Adrenal gland (tissue), 5 donors: Measurements from ENCODE around the gene MAN2B2.

ENCODE experiments used
- POLR2A ChIP-seq, 2 donors: fragments of 450-650 bp; IDR thresholded peaks; one replicate each; pipeline ENCODE4 v1.6.1; 2017; ENCODE audit warnings: antibody characterized with exemption in 2 of 2, mild to moderate bottlenecking in 2 of 2, moderate library complexity in 1 of 2
- TF ChIP-seq, protein P1 (sequence below), 6 experiments: fragments of 450-650 bp in 4 of 6; fragments of 200-600 bp in 2 of 6; sonication (generic) in 1 of 6; IDR thresholded peaks; 1 replicate in 5 of 6; 2 replicates in 1 of 6; pipeline versions ENCODE4 v1.5.1 to v1.8.0; 2016 to 2021; ENCODE audit warnings: antibody characterized with exemption in 6 of 6, mild to moderate bottlenecking in 2 of 6, moderate library complexity in 1 of 6
- donor health status: DM: no; HTN: no; CAD: no.

DNA sequence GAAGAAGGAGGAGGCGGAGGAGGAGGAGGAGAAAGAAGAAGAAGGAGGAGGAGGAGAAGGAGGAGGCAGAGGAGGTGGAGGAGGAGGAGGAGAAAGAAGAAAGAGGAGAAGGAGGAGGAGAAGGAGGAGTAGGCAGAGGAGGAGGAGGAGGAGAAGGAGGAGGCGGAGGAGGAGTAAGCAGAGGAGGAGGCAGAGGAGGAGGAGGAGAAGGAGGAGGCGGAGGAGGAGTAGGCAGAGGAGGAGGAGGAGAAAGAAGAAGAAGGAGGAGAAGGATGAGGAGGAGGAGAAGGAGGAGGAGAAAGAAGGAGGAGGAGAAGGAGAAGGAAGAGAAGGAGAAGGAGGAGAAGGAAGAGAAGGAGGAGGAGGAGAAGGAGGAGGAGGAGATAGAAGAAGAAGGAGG lies 85.4 kb downstream of the MAN2B2 start:
- TF ChIP-seq POLR2A (IDR thresholded peaks at IDR 0.05): no peak
- TF ChIP-seq, protein P1, sequence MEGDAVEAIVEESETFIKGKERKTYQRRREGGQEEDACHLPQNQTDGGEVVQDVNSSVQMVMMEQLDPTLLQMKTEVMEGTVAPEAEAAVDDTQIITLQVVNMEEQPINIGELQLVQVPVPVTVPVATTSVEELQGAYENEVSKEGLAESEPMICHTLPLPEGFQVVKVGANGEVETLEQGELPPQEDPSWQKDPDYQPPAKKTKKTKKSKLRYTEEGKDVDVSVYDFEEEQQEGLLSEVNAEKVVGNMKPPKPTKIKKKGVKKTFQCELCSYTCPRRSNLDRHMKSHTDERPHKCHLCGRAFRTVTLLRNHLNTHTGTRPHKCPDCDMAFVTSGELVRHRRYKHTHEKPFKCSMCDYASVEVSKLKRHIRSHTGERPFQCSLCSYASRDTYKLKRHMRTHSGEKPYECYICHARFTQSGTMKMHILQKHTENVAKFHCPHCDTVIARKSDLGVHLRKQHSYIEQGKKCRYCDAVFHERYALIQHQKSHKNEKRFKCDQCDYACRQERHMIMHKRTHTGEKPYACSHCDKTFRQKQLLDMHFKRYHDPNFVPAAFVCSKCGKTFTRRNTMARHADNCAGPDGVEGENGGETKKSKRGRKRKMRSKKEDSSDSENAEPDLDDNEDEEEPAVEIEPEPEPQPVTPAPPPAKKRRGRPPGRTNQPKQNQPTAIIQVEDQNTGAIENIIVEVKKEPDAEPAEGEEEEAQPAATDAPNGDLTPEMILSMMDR (IDR thresholded peaks at IDR 0.05): no peak
